ENCODE data around the gene JAKMIP2.
"Not testable (repeated sequence)": the region's sequence is repeated elsewhere in the genome, so short reads cannot be mapped to it uniquely, and the experiment has no call there.

Gene JAKMIP2

GRCh38 chr5:147642666-147643065, 139.9 kb downstream of the JAKMIP2 start:
- DNase-seq, result no peak

- DNase-seq, result no peak
Observed at GRCh38 chr5:147639321-147639720, 143.2 kb downstream of the JAKMIP2 start.

GRCh38 chr5:147636729-147636984, 145.9 kb downstream of the JAKMIP2 start:
- DNase-seq, result no peak

GRCh38 chr5:147635882-147636728, 146.4 kb downstream of the JAKMIP2 start:
- DNase-seq, result no peak

- not testable (repeated sequence) for DNase-seq
Observed at GRCh38 chr5:147635439-147635838, 147.1 kb downstream of the JAKMIP2 start.

GRCh38 chr5:147633173-147633572, 149.4 kb downstream of the JAKMIP2 start:
- no peak for DNase-seq

GRCh38 chr5:147631428-147632003, 151.0 kb downstream of the JAKMIP2 start:
- DNase-seq, result no peak

GRCh38 chr5:147629196-147629595, 153.3 kb downstream of the JAKMIP2 start:
- no peak for DNase-seq

- peak in 5 of 6 experiments; percentile 1 to 24 (median 3) for DNase-seq
Observed at GRCh38 chr5:147628058-147628895, 154.3 kb downstream of the JAKMIP2 start.

GRCh38 chr5:147626464-147626863, 156.1 kb downstream of the JAKMIP2 start:
- no peak for DNase-seq

- DNase-seq, result no peak
Observed at GRCh38 chr5:147621016-147621415, 161.5 kb downstream of the JAKMIP2 start.

- DNase-seq, result no peak
Observed at GRCh38 chr5:147619281-147619878, 163.1 kb downstream of the JAKMIP2 start.

GRCh38 chr5:147617711-147618350, 164.7 kb downstream of the JAKMIP2 start:
- DNase-seq, result no peak

- no peak for DNase-seq
Observed at GRCh38 chr5:147617191-147617606, 165.3 kb downstream of the JAKMIP2 start.

- DNase-seq, result no peak
Observed at GRCh38 chr5:147616421-147616820, 166.1 kb downstream of the JAKMIP2 start.

GRCh38 chr5:147613359-147613758, 169.2 kb downstream of the JAKMIP2 start:
- DNase-seq, result no peak

- no peak for DNase-seq
Observed at GRCh38 chr5:147611483-147611882, 171.0 kb downstream of the JAKMIP2 start.

GRCh38 chr5:147610798-147611197, 171.7 kb downstream of the JAKMIP2 start:
- no peak for DNase-seq

GRCh38 chr5:147601652-147602051, 180.9 kb downstream of the JAKMIP2 start:
- no peak for DNase-seq

- DNase-seq, result no peak
Observed at GRCh38 chr5:147591120-147591519, 191.4 kb downstream of the JAKMIP2 start.

- DNase-seq, result no peak
Observed at GRCh38 chr5:147590096-147590495, 192.4 kb downstream of the JAKMIP2 start.

GRCh38 chr5:147586832-147587231, 195.7 kb downstream of the JAKMIP2 start:
- DNase-seq, result no peak

GRCh38 chr5:147586221-147586620, 196.3 kb downstream of the JAKMIP2 start:
- DNase-seq, result no peak
